PC-9 (cell line): ENCODE data around the gene MBD3L3. TPM values are rescaled to one million over a fixed set of nuclear protein-coding genes. Genes with fewer than 3 reads are reported as not detected.

Source experiments
- BruUV-seq: library from RNA; stranded (reverse); fragments of 400-500 nt; replicated peaks from 2 replicates; lab custom pipeline; 2021; lab: Mats Ljungman, UMichigan
- CTCF ChIA-PET: fragments of 300-600 bp; sonication (Branson Sonifier 250); formaldehyde crosslinking; loops from one replicate; lab custom pipeline; 2022; ENCODE audit warnings: antibody characterized with exemption; lab: Charles Lee
- POLR2A ChIA-PET: fragments of 300-600 bp; sonication (Branson Sonifier 250); formaldehyde crosslinking; loops from one replicate; lab custom pipeline; 2022; ENCODE audit warnings: antibody characterized with exemption; ENCODE audit not compliant: unreplicated experiment; lab: Charles Lee
- DNase-seq, 2 experiments: peaks; one replicate each; pipeline versions ENCODE4 v3.0.0 to v3.0.0-alpha.2; 2015 to 2022; ENCODE audit warnings: mixed read lengths in 1 of 2
- H2AFZ ChIP-seq: fragments of 200-600 bp; sonication (generic); 2 replicates; pipeline ENCODE4 v1.8.1; 2017; ENCODE audit warnings: antibody characterized with exemption
- H3F3A ChIP-seq: fragments of 200-600 bp; sonication (generic); 2 replicates; pipeline ENCODE4 v1.8.1; 2017; ENCODE audit warnings: antibody characterized with exemption, mild to moderate bottlenecking, low read depth; ENCODE audit not compliant: insufficient read depth
- H3K27ac ChIP-seq: fragments of 200-600 bp; sonication (generic); 2 replicates; pipeline ENCODE4 v1.6.1; 2016; ENCODE audit warnings: mixed run types
- H3K27me3 ChIP-seq: fragments of 200-600 bp; sonication (generic); 2 replicates; pipeline ENCODE4 v1.6.1; 2016; ENCODE audit warnings: low read depth, mixed run types; ENCODE audit not compliant: insufficient read depth
- H3K36me3 ChIP-seq: fragments of 200-600 bp; sonication (generic); 2 replicates; pipeline ENCODE4 v1.6.1; 2016; ENCODE audit warnings: low read depth, mixed run types
- H3K4me1 ChIP-seq: fragments of 200-600 bp; sonication (generic); replicated peaks from 2 replicates; pipeline ENCODE4 v1.6.1; 2016; ENCODE audit warnings: mixed run types; ENCODE audit not compliant: insufficient read depth
- H3K4me2 ChIP-seq: fragments of 200-600 bp; sonication (generic); 2 replicates; pipeline ENCODE4 v1.6.1; 2017; ENCODE audit warnings: mixed run types
- H3K4me3 ChIP-seq: fragments of 200-600 bp; sonication (generic); 2 replicates; pipeline ENCODE4 v1.6.1; 2016; ENCODE audit warnings: mixed run types
- H3K79me2 ChIP-seq: fragments of 200-600 bp; sonication (generic); 2 replicates; pipeline ENCODE4 v1.6.1; 2017; ENCODE audit warnings: low read depth, mixed run types
- H3K9me2 ChIP-seq: fragments of 200-600 bp; sonication (generic); 2 replicates; pipeline ENCODE4 v1.8.1; 2017; ENCODE audit warnings: mild to moderate bottlenecking; ENCODE audit not compliant: insufficient read depth
- H3K9me3 ChIP-seq: fragments of 200-600 bp; sonication (generic); 2 replicates; pipeline ENCODE4 v1.8.1; 2016; ENCODE audit warnings: low read depth; ENCODE audit not compliant: insufficient read depth
- H4K20me1 ChIP-seq: fragments of 200-600 bp; sonication (generic); 2 replicates; pipeline ENCODE4 v1.8.1; 2017; ENCODE audit not compliant: insufficient read depth
- CTCF ChIP-seq: fragments of 200-600 bp; sonication (generic); conservative IDR thresholded peaks from 2 replicates; pipeline ENCODE4 v1.6.1; 2017; ENCODE audit warnings: mixed run types, antibody characterized with exemption, mild to moderate bottlenecking, moderate library complexity
- EZH2 ChIP-seq: fragments of 200-600 bp; sonication (generic); IDR thresholded peaks from 2 replicates; pipeline ENCODE4 v1.8.0; 2017; ENCODE audit warnings: antibody characterized with exemption, low read depth
- intact Hi-C: fragments of 100-400 bp; cut with micrococcal nuclease; formaldehyde crosslinking; loops from one replicate; pipeline ENCODE4 v1.10.0; 2022; ENCODE audit not compliant: unreplicated experiment
- total RNA-seq: library from RNA; stranded (reverse); gene quantifications from 2 replicates; pipeline ENCODE4 v1.2.3, GENCODE V29; 2021

The MBD3L3 gene
- total RNA-seq, 1 experiment from 2014 or later: not detected

- H3K36me3 ChIP-seq: no peaks in the 10 kb centered on the region
- TF ChIP-seq CTCF (no peak), EZH2 (no peak)
- BruUV-seq: TSS peak; percentile 71
- intact Hi-C loops: no loop called here
- no peaks in the 10 kb centered on the region for H3K9me2 ChIP-seq
- 0 out of 2 replicates have a peak, but pooled peaks cover 4% of the 10 kb centered on the region for H3F3A ChIP-seq
- no peak overlapping the region; the same call in 1 of the 2 replicates for H2AFZ ChIP-seq
- DNase-seq: no peak
- H3K27me3 ChIP-seq: no peaks in the 10 kb centered on the region
- 0 out of 2 replicates have a peak, but pooled peaks cover 4% of the 10 kb centered on the region for H3K4me1 ChIP-seq
- no peak overlapping the region; the same call in 1 of the 2 replicates for H3K27ac ChIP-seq
- ChIA-PET POLR2A (no interaction called here), CTCF (no interaction called here)
- no peaks in the 10 kb centered on the region for H3K79me2 ChIP-seq
- H3K4me3 ChIP-seq: peak overlapping the region; percentile 79; the same call in 1 of the 2 replicates
- H3K9me3 ChIP-seq: no peaks in the 10 kb centered on the region
- H3K4me2 ChIP-seq: peak overlapping the region; percentile 77
- no peaks in the 10 kb centered on the region for H4K20me1 ChIP-seq
These were observed 39.6 kb upstream of the MBD3L3 start for GRCh38 chr19:7098096-7098495.

GRCh38 chr19:7088999-7089398, 30.5 kb upstream of the MBD3L3 start:
- H3K9me2 ChIP-seq: no peaks in the 10 kb centered on the region
- H3F3A ChIP-seq: no peaks in the 10 kb centered on the region
- CTCF ChIA-PET: no interaction called here
- H2AFZ ChIP-seq: no peak overlapping the region
- H3K79me2 ChIP-seq: no peaks in the 10 kb centered on the region
- POLR2A ChIA-PET: no interaction called here
- TF ChIP-seq CTCF (no peak), EZH2 (no peak)
- H3K27ac ChIP-seq: no peak overlapping the region
- intact Hi-C loops: no loop called here
- H3K4me3 ChIP-seq: no peak overlapping the region
- H4K20me1 ChIP-seq: no peaks in the 10 kb centered on the region
- H3K27me3 ChIP-seq: no peaks in the 10 kb centered on the region
- peaks cover 7% of the 10 kb centered on the region; the same call in 1 of the 2 replicates for H3K36me3 ChIP-seq
- BruUV-seq: no TSS peak
- H3K9me3 ChIP-seq: peaks cover 15% of the 10 kb centered on the region
- no peaks in the 10 kb centered on the region for H3K4me1 ChIP-seq
- no peak for DNase-seq
- no peak overlapping the region for H3K4me2 ChIP-seq

- Histone ChIP-seq H3K27ac (no peak overlapping the region), H2AFZ (no peak overlapping the region), H4K20me1 (no peaks in the 10 kb centered on the region), H3K36me3 (peaks cover 55% of the 10 kb centered on the region), H3K4me2 (no peak overlapping the region), H3K4me1 (no peaks in the 10 kb centered on the region), H3K9me3 (peaks cover 46% of the 10 kb centered on the region), H3F3A (peaks cover 17% of the 10 kb centered on the region), H3K79me2 (no peaks in the 10 kb centered on the region), H3K9me2 (no peaks in the 10 kb centered on the region), H3K27me3 (no peaks in the 10 kb centered on the region), H3K4me3 (peak overlapping the region; percentile 24; the same call in 1 of the 2 replicates)
- intact Hi-C loops: no loop called here
- ChIA-PET POLR2A (no interaction called here), CTCF (no interaction called here)
- BruUV-seq: no TSS peak
- no peak for DNase-seq
- TF ChIP-seq EZH2 (no peak), CTCF (no peak)
These were observed 24.8 kb upstream of the MBD3L3 start for GRCh38 chr19:7083076-7083956.
